DOHH2 (cell line): Measurements from ENCODE around the gene MSH2.
"Not testable (repeated sequence)": the region's sequence is repeated elsewhere in the genome, so short reads cannot be mapped to it uniquely, and the experiment has no call there.

Experiments used
- H3F3A ChIP-seq: fragments of 200-600 bp; sonication (generic), shearing (Covaris generic); 2 replicates; pipeline ENCODE4 v1.6.0; 2016; ENCODE audit warnings: antibody characterized with exemption, mild to moderate bottlenecking; ENCODE audit not compliant: control insufficient read depth, insufficient read depth
- H3K27ac ChIP-seq: fragments of 200-600 bp; sonication (generic); 2 replicates; pipeline ENCODE4 v1.5.1; 2014; ENCODE audit warnings: low read depth, mild to moderate bottlenecking, low read length, moderate library complexity
- H3K27me3 ChIP-seq: fragments of 200-600 bp; sonication (generic); 2 replicates; pipeline ENCODE4 v1.6.1; 2014; ENCODE audit warnings: mild to moderate bottlenecking, low read length, mixed read lengths; ENCODE audit not compliant: control insufficient read depth
- H3K36me3 ChIP-seq: fragments of 200-600 bp; sonication (generic); 2 replicates; pipeline ENCODE4 v1.6.1; 2014; ENCODE audit warnings: mild to moderate bottlenecking, low read length, moderate library complexity, mixed read lengths; ENCODE audit not compliant: control insufficient read depth
- H3K4me1 ChIP-seq: fragments of 200-600 bp; sonication (generic); 2 replicates; pipeline ENCODE4 v1.6.1; 2014; ENCODE audit warnings: mild to moderate bottlenecking, low read length, mixed read lengths; ENCODE audit not compliant: control insufficient read depth
- H3K4me2 ChIP-seq: fragments of 200-600 bp; sonication (generic); 2 replicates; pipeline ENCODE4 v1.6.0; 2014; ENCODE audit warnings: mild to moderate bottlenecking, low read length, moderate library complexity
- H3K4me3 ChIP-seq: fragments of 200-600 bp; sonication (generic); 2 replicates; pipeline ENCODE4 v1.5.1; 2014; ENCODE audit warnings: mild to moderate bottlenecking, low read length, mixed read lengths
- H3K79me2 ChIP-seq: fragments of 200-600 bp; sonication (generic); 2 replicates; pipeline ENCODE4 v1.6.1; 2014; ENCODE audit warnings: mild to moderate bottlenecking, low read length, mixed read lengths; ENCODE audit not compliant: control insufficient read depth
- H3K9me2 ChIP-seq: fragments of 200-600 bp; sonication (generic); replicated peaks from 2 replicates; pipeline ENCODE4 v1.6.1; 2014; ENCODE audit warnings: mild to moderate bottlenecking, low read length, mixed read lengths; ENCODE audit not compliant: control insufficient read depth
- H3K9me3 ChIP-seq: fragments of 200-600 bp; sonication (generic); 2 replicates; pipeline ENCODE4 v1.6.1; 2014; ENCODE audit warnings: antibody characterized with exemption, low read length, mixed read lengths; ENCODE audit not compliant: control insufficient read depth, insufficient read depth
- H4K20me1 ChIP-seq: fragments of 200-600 bp; sonication (generic); 2 replicates; pipeline ENCODE4 v1.6.0; 2014; ENCODE audit warnings: low read depth, mild to moderate bottlenecking, antibody characterized with exemption, low read length, moderate library complexity; ENCODE audit not compliant: control insufficient read depth, insufficient read depth
- CTCF ChIP-seq: fragments of 200-600 bp; sonication (generic); IDR thresholded peaks from one replicate; pipeline ENCODE4 v1.5.1; 2014; ENCODE audit warnings: antibody characterized with exemption, mild to moderate bottlenecking, low read depth, low read length; ENCODE audit not compliant: poor library complexity, severe bottlenecking
- EZH2phosphoT487 ChIP-seq: fragments of 200-600 bp; sonication (generic); IDR thresholded peaks from 2 replicates; pipeline ENCODE4 v1.6.1; 2017; ENCODE audit warnings: borderline replicate concordance, mild to moderate bottlenecking, antibody characterized with exemption, low read length, moderate library complexity, mixed read lengths

Gene MSH2

GRCh38 chr2:47404356-47404755 is 1.4 kb downstream of the MSH2 start:
- Histone ChIP-seq H3K9me2 (no peaks in the 10 kb centered on the region), H3K4me2 (peak overlapping the region; percentile 93), H3F3A (no peaks in the 10 kb centered on the region), H4K20me1 (peaks cover 5% of the 10 kb centered on the region), H3K27me3 (no peaks in the 10 kb centered on the region), H3K4me1 (peaks cover 42% of the 10 kb centered on the region), H3K36me3 (peaks cover 54% of the 10 kb centered on the region), H3K27ac (0 out of 2 replicates have a peak overlapping the region, but pooled peaks have one; percentile 54), H3K79me2 (peaks cover 64% of the 10 kb centered on the region), H3K9me3 (no peaks in the 10 kb centered on the region), H3K4me3 (peak overlapping the region; percentile 89)
- TF ChIP-seq EZH2phosphoT487 (no peak), CTCF (no peak)

DNA sequence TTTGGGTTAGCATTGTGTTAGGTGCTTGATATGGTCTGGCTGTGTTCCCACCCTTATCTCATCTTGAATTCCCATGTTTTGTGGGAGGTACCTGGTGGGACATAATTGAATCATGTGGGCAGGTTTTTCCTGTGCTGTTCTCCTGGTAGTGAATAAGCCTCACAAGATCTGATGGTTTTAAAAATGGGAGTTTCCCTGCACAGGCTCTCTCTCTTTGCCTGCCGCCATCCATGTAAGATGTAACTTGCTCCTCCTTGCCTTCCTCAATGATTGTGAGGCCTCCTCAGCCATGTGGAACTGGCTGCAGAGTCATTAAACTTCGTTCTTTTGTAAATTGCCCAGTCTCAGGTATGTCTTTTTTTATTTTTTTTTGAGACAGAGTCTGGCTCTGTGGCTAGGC is 2.8 kb downstream of the MSH2 start:
- H3K9me3 ChIP-seq, result no peaks in the 10 kb centered on the region
- peaks cover 66% of the 10 kb centered on the region for H3K79me2 ChIP-seq
- peaks cover 5% of the 10 kb centered on the region for H4K20me1 ChIP-seq
- peaks cover 42% of the 10 kb centered on the region for H3K4me1 ChIP-seq
- H3K4me2 ChIP-seq, result peak overlapping the region; percentile 49
- peak overlapping the region; percentile 39 for H3K4me3 ChIP-seq
- TF ChIP-seq CTCF (no peak), EZH2phosphoT487 (no peak)
- peaks cover 65% of the 10 kb centered on the region for H3K36me3 ChIP-seq
- H3F3A ChIP-seq, result no peaks in the 10 kb centered on the region
- H3K9me2 ChIP-seq, result no peaks in the 10 kb centered on the region
- H3K27ac ChIP-seq, result no peak overlapping the region
- H3K27me3 ChIP-seq, result no peaks in the 10 kb centered on the region

DNA sequence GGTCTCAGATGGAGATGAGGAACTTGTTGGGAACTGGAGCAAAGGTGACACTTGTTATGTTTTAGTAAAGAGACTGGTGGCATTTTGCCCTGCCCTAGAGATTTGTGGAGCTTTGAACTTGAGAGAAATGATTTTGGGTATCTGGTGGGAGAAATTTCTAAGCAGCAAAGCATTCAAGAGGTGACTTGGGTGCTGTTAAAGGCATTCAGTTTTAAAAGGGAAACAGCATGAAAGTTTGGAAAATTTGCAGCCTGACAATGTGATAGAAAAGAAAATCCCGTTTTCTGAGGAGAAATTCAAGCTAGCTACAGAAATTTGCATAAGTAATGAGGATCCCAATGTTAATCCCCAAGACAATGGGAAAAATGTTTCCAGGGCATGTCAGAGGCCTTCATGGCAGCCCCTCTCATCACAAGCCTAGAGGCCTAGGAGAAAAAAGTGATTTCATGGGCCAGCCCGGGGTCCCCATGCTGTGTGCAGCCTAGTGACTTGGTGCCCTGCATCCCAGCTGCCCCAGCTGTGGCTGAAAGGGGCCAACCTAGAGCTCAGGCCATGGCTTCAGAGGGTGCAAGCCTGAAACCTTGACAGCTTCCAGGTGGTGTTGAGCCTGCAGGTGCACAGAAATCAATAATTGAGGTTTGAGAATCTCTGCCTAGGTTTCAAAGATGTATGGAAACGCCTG is 3.8 kb downstream of the MSH2 start:
- Histone ChIP-seq H3K36me3 (peaks cover 76% of the 10 kb centered on the region), H3K4me1 (peaks cover 41% of the 10 kb centered on the region), H3K4me2 (peak overlapping the region; percentile 49; the same call in 1 of the 2 replicates), H3K79me2 (peaks cover 70% of the 10 kb centered on the region)
- H3K4me3 ChIP-seq, H3F3A ChIP-seq, H3K27me3 ChIP-seq, H3K27ac ChIP-seq, H3K9me2 ChIP-seq, H4K20me1 ChIP-seq, H3K9me3 ChIP-seq: not testable (repeated sequence)

- H3K27ac ChIP-seq, H4K20me1 ChIP-seq, H3K4me3 ChIP-seq, H3K9me3 ChIP-seq, H3K9me2 ChIP-seq, H3K27me3 ChIP-seq, H3F3A ChIP-seq: not testable (repeated sequence)
- Histone ChIP-seq H3K79me2 (peaks cover 67% of the 10 kb centered on the region), H3K4me1 (peaks cover 32% of the 10 kb centered on the region), H3K36me3 (peaks cover 86% of the 10 kb centered on the region), H3K4me2 (peak overlapping the region; percentile 14; the same call in 1 of the 2 replicates)
These were observed 5.0 kb downstream of the MSH2 start for GRCh38 chr2:47407976-47408375.
